ENCODE data around the gene ARAP1. TPM values are rescaled to one million over a fixed set of nuclear protein-coding genes. Genes with fewer than 3 reads are reported as not detected.

The ARAP1 gene
- total RNA-seq, 1 donor from 2014 or later: 139 TPM

GRCh38 chr11:72637926-72638325, 114.3 kb downstream of the ARAP1 start:
- CTCF ChIA-PET: interaction anchor here (0.7 kb wide), 1 partner anchor 52 kb away, joined by 3 read pairs; no protein-coding TSS in a partner anchor
- POLR2A ChIA-PET: no interaction called here
- peaks cover 28% of the 10 kb centered on the region for H3K27me3 Mint-ChIP-seq

DNA sequence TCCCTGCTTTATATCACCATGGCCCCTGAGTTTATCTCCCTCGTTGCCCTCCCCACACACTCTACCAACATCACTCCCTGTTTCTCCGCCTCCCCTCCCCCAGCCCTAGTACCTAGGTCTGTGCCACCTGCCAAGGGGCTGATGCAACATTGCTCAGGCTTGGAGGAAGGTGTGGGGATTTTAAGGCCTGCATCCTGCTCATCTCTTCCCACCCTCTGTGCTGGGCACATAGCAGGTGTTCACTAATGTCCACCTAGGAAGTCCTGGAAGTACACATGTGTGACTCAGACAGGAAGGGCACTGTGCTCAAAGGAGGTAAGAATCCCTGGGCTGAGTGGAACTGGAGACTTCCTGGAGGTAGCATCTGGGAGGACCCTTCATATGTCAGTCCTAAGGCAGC, 115.0 kb downstream of the ARAP1 start:
- DNase-seq: no peak
- ChIA-PET POLR2A (interaction anchor here (0.7 kb wide), 1 partner anchor 47 kb away, joined by 3 read pairs; no protein-coding TSS in a partner anchor), CTCF (interaction anchor here (0.7 kb wide), 1 partner anchor 52 kb away, joined by 3 read pairs; no protein-coding TSS in a partner anchor)
- Mint-ChIP-seq H3K27me3 (peaks cover 33% of the 10 kb centered on the region), H3K27ac (no peak overlapping the region), H3K9me3 (no peaks in the 10 kb centered on the region), H3K36me3 (ENCODE audit: low read depth) (no peaks in the 10 kb centered on the region), H3K4me3 (no peak overlapping the region), H3K4me1 (no peaks in the 10 kb centered on the region)
- TF ChIP-seq CTCF (IDR thresholded peaks at IDR 0.05): no peak
- ATAC-seq (ENCODE audit: low read depth): no peak
- intact Hi-C loops (cut with micrococcal nuclease): no loop called here

More at GRCh38 chr11:72637926-72638325, 114.3 kb downstream of the ARAP1 start:
- Mint-ChIP-seq H3K4me3 (no peak overlapping the region), H3K9me3 (no peaks in the 10 kb centered on the region), H3K36me3 (ENCODE audit: low read depth) (no peaks in the 10 kb centered on the region), H3K27ac (no peak overlapping the region), H3K4me1 (no peaks in the 10 kb centered on the region)
- TF ChIP-seq CTCF (IDR thresholded peaks at IDR 0.05): no peak
- DNase-seq (no peak), ATAC-seq (ENCODE audit: low read depth) (no peak)
- intact Hi-C loops (cut with micrococcal nuclease): no loop called here

- Mint-ChIP-seq H3K9me3 (no peaks in the 10 kb centered on the region), H3K27me3 (peaks cover 33% of the 10 kb centered on the region), H3K27ac (no peak overlapping the region), H3K4me1 (no peaks in the 10 kb centered on the region), H3K4me3 (no peak overlapping the region), H3K36me3 (ENCODE audit: low read depth) (no peaks in the 10 kb centered on the region)
- ATAC-seq (ENCODE audit: low read depth) (no peak), DNase-seq (no peak)
- CTCF ChIA-PET: interaction anchor here (1.2 kb wide), 1 partner anchor 48 kb away, joined by 5 read pairs; no protein-coding TSS in a partner anchor
- no peak for TF ChIP-seq CTCF (IDR thresholded peaks at IDR 0.05)
- POLR2A ChIA-PET: no interaction called here
- intact Hi-C loops (cut with micrococcal nuclease): no loop called here
Observed at GRCh38 chr11:72636376-72636775, 115.8 kb downstream of the ARAP1 start.

GRCh38 chr11:72635933-72636332, 116.3 kb downstream of the ARAP1 start:
- ATAC-seq (ENCODE audit: low read depth) (no peak), DNase-seq (no peak)
- Mint-ChIP-seq H3K36me3 (ENCODE audit: low read depth) (no peaks in the 10 kb centered on the region), H3K4me1 (no peaks in the 10 kb centered on the region), H3K4me3 (no peak overlapping the region), H3K9me3 (no peaks in the 10 kb centered on the region), H3K27me3 (peaks cover 33% of the 10 kb centered on the region), H3K27ac (no peak overlapping the region)
- ChIA-PET CTCF (interaction anchor here (1.2 kb wide), 1 partner anchor 48 kb away, joined by 5 read pairs; no protein-coding TSS in a partner anchor), POLR2A (no interaction called here)
- no peak for TF ChIP-seq CTCF (IDR thresholded peaks at IDR 0.05)
- intact Hi-C loops (cut with micrococcal nuclease): no loop called here

- TF ChIP-seq CTCF (IDR thresholded peaks at IDR 0.05): no peak
- H3K27ac Mint-ChIP-seq: no peak overlapping the region
- H3K4me3 Mint-ChIP-seq: no peak overlapping the region
- intact Hi-C loops (cut with micrococcal nuclease): no loop called here
- ATAC-seq (ENCODE audit: low read depth) (no peak), DNase-seq (no peak)
- ChIA-PET CTCF (interaction anchor here (1.2 kb wide), 1 partner anchor 47 kb away, joined by 5 read pairs; no protein-coding TSS in a partner anchor), POLR2A (no interaction called here)
- H3K9me3 Mint-ChIP-seq: no peaks in the 10 kb centered on the region
- peaks cover 33% of the 10 kb centered on the region for H3K27me3 Mint-ChIP-seq
- no peaks in the 10 kb centered on the region for H3K4me1 Mint-ChIP-seq
- H3K36me3 Mint-ChIP-seq (ENCODE audit: low read depth): no peaks in the 10 kb centered on the region
Observed at GRCh38 chr11:72635309-72635915, 116.8 kb downstream of the ARAP1 start.

Other genes starting within 250 kb of the ARAP1 start
- gene PDE2A, start 78.0 kb downstream of the ARAP1 start, total RNA-seq: 0.32 and 1.4 TPM in 2 replicates
- gene STARD10, start 41.6 kb upstream of the ARAP1 start, total RNA-seq: 42.6 and 46.8 TPM in 2 replicates
- 73.5 and 96.7 TPM in 2 replicates for gene ATG16L2, start 62.0 kb upstream of the ARAP1 start, total RNA-seq